Loucy (cell line): Measurements from ENCODE around the gene APOBEC3F.

Experiments used
- EZH2phosphoT487 ChIP-seq: fragments of 200-600 bp; IDR thresholded peaks from 2 replicates; pipeline ENCODE4 v1.6.1; 2018; ENCODE audit warnings: antibody characterized with exemption, mild to moderate bottlenecking, moderate library complexity, borderline replicate concordance
- TF ChIP-seq, protein P1 (sequence below): fragments of 200-600 bp; sonication (generic); conservative IDR thresholded peaks from 2 replicates; pipeline ENCODE4 v1.5.1; 2014; ENCODE audit warnings: mild to moderate bottlenecking, antibody characterized with exemption, low read length

DNA sequence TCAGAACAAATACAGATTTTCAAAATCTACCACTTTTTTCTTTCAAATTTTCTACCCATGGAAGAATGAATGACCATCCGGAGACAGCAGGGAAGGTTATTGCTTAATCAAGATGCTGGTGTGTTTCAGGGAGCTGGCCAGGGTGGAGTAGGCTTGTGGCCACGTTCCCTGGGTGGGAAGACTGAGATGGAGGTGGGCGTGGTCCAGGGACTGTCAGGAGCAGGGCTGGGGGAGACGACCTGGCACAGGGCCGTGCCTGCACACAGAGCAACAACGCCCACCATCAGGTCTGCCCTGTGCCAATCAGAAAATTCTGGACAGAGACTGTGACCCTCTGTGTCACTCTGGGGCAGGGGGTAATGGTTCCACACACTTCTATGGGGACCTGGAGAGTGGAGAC is 49.3 kb downstream of the APOBEC3F start:
- TF ChIP-seq, protein P1, sequence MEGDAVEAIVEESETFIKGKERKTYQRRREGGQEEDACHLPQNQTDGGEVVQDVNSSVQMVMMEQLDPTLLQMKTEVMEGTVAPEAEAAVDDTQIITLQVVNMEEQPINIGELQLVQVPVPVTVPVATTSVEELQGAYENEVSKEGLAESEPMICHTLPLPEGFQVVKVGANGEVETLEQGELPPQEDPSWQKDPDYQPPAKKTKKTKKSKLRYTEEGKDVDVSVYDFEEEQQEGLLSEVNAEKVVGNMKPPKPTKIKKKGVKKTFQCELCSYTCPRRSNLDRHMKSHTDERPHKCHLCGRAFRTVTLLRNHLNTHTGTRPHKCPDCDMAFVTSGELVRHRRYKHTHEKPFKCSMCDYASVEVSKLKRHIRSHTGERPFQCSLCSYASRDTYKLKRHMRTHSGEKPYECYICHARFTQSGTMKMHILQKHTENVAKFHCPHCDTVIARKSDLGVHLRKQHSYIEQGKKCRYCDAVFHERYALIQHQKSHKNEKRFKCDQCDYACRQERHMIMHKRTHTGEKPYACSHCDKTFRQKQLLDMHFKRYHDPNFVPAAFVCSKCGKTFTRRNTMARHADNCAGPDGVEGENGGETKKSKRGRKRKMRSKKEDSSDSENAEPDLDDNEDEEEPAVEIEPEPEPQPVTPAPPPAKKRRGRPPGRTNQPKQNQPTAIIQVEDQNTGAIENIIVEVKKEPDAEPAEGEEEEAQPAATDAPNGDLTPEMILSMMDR, result no peak
- TF ChIP-seq EZH2phosphoT487, result no peak
